Measurements from ENCODE around the gene AGBL4.

The AGBL4 gene

DNA sequence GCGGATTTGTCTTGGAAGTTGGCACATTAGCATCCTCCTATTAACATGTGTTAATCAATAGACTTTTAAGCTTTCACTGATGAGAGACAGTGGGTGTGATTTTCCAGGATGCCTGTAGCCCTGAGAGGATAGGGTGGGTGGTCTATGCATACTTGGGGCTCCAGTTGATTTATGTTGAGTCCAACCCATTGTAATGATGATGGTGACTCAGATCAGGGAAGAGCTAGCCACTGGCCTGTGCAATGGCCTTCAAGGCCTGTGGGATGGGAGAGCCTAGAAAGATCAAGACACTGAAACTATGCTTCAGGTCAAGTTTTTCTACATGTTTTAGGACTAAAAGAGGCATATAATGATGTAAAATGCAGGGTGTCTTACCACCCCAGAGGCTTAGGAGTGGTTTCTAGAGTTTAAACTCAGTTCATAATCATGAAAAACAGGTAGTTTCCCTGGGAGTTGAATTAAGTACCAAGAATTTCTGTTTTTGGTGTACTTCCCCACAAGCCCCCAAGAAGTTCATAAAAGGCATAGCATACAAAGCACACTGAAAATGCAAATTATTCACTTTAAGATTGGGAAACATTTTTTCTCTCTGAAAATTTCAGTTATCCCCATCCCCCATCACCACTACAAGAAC, 1267.0 kb downstream of the AGBL4 start:
- DNase-seq, result no peak

DNA sequence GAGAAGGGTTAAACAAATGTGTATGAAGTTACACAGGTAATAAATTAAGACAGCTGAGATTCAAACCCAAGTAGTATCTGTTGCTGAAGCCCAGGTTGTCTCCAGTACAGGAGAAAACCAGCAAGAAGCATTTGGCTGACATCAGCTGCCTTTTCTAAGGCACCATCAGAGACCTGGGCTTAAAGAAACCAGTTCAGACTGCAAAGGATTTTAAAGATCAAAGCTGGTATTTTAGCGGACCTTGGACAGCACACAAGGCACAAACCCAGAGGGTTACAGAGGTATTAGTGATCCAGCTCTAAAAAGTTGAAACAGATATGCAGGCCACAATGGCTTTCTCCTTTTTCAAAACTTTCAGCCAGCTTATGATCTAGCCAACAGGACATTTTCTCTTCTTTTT, 1270.5 kb downstream of the AGBL4 start:
- no peak for DNase-seq

DNA sequence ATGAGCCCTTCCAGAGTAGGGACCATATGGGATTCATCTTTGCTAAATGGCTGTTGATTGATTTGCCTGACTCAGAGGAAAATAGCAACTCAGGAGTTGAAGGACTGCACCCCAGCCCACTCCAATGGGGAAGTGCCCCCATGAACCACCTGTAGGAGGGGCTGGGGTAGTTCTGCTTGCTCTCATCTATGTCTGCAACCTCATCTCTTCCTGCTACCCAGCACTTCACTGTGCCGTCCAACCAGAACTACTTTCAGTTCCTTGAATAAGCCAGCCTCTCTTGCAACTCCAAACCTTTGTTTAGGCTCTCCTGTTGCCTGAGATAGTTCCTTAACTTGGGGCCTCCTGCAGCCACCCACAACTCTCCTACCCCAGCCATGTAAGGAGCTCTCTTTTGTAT, 1273.6 kb downstream of the AGBL4 start:
- DNase-seq, result no peak

- DNase-seq, result no peak
Observed at GRCh38 chr1:48749068-48749467, 1274.7 kb downstream of the AGBL4 start.

- peak; percentile 31 for DNase-seq
Observed at GRCh38 chr1:48746906-48747305, 1276.8 kb downstream of the AGBL4 start.

- no peak for DNase-seq
Observed at GRCh38 chr1:48744032-48744431, 1279.7 kb downstream of the AGBL4 start.

- DNase-seq, result no peak
Observed at GRCh38 chr1:48743480-48743879, 1280.3 kb downstream of the AGBL4 start.

DNA sequence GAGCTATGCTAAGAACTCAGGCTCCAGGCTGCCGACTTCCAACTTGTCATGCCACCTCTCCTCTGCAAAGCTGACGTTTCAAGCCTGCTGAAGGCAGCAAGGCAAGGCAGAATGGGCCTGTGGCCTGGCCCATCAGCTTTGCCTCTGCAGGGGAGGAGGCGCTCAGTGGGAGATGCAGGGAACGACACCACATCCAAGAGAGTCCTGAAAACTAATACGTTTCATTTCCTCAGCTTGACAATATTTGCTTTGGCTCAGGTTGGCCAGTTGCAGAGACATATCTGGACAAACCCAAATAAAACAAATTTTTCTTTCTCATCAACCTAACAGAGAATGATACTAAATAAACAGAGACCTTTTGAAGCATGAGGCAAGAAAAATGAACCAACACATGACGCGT, 1282.4 kb downstream of the AGBL4 start:
- no peak for DNase-seq

DNA sequence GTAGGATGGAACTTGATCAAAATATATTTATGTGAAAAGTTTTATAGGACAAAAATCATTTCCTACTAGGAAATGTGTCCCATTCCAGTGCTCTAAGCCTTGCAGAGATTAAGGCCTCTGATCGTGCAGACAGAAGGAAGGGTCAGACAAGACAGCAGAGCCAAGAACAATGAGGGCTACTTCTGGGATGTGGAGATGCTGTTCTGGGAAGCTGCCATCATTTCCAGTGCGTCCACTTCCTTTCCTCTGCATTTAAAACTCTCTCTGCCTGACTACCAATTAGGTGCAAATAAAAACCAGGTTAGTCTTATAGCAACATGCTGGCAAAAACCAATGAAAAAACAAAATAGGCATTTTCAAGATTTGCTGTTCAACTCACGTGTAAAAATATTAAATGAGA, 1283.1 kb downstream of the AGBL4 start:
- no peak for DNase-seq

GRCh38 chr1:48739091-48739490, 1284.7 kb downstream of the AGBL4 start:
- DNase-seq, result no peak

DNA sequence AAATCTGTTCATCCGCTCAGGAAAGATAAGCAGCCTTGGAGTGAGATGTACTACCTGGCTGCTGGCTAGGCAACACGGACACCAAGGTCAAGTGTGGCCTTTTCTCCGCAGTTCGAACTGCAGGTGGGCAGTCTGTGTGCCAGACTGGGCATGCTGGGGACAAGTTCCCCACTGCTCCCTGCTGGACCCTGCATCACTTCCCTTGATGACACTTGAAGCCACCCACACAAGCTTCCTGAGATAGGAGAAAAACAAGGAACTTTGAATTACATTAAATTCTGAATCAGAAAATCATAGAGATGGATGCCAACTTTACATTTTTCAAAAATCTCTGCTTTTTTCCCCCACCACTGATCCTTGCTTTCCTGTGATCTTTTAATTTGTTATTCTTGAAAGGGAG, 1285.4 kb downstream of the AGBL4 start:
- no peak for DNase-seq

DNA sequence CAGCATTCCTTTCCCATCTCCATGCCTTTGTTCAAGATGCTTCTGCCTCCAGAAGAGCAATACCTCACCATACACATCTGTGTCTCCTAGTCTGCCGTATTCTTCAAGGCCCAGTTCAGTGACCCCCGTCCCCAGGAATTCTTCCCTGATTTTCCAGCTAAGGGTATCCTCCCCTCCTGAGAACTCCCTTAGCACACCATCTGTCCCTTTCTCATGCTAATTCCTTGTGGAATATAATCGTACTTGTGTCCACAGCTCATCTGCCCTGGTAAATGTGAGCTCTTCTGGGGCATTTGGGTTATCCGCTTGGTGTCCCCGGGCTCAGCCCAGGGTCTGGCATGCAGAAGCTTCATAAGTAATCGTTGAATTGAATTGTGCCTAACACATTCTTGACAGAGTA, 1288.0 kb downstream of the AGBL4 start:
- no peak for DNase-seq

DNA sequence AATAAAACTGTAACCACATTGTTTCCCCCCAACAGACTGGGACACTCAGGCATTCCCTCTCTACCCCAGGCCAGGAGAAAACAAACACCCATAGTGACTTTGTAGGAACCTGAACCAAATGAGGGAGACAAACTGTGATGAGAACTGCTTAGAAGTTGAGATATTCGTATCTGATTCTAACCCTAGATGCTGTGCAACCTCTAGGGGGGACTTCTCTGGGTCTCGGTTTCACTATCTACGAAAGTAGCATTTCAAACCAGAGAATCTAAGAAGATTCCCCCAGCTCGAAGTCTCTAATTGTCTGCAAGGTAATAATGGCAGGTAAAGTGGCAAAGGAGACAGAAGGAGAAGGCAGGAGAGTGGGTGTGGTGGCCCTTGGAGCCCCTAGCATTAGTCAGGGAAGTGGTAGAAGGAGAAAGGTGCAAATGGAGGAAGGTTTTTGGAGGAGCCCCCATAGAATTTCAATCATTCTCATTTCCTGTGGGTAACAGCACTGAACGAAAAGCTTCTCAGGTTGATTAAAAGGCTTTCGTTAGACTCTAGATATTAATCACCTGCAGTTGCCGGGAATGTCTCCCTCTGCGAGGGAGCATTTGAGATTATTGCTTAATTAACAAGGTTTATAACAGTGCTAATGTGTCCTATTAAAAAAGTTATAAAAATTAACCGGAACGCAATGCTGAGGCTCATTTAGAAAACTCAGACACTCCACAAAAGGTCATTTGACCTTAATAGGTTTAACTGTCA, 1293.4 kb downstream of the AGBL4 start:
- DNase-seq, result no peak

- DNase-seq, result no peak
Observed at GRCh38 chr1:48728584-48728983, 1295.2 kb downstream of the AGBL4 start.

GRCh38 chr1:48726557-48727215, 1297.1 kb downstream of the AGBL4 start:
- no peak for DNase-seq

DNA sequence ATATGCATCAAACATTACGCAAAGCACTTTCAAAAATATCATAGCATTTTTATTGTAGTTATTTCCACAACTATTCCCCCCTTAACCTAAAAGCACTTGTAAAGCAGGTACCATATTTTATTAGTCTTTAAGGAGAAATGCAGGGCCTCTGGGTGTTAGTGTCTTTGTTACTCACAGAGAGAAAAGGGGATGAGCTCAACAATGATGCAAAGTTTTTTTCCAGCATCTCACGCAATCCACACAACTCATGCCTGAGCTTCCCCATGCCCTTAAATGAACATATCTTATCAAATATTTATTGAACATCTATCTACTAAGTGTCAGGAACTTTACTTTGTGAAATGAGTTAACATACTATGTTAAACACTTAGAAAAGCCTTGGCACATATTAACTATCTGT, 1297.6 kb downstream of the AGBL4 start:
- no peak for DNase-seq

DNA sequence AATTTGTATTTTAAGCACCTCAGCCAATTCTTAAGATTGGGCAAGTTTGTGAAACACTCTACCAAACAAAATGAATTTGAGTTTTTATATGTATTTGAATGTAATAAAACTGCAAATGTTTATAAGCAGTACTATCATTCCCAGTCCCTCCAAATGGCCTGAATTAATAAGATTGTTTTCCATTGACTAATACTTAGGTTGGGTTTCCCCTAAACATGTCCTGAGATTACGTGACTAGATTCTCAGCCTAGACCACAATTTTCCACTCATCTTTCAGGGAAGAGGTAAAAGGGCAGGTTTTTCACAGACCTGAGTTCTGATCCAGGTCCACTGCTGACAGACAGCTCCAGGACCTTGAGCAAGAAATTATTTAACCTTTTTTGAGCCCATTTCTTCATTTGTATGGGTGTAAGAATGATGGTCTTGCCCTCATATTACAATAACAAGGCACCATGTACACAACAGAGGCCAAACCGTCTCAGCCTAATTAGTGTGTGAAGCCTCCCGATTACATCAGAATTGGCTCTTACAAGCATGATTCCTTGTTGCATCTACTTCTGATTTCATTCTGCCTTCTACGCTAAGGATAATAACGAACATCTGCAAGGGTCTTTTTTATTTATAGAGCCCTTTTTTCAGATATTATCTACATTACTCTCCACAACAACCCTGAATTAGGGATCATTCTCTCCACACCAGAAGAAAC, 1298.3 kb downstream of the AGBL4 start:
- no peak for DNase-seq

GRCh38 chr1:48720929-48721328, 1302.8 kb downstream of the AGBL4 start:
- no peak for DNase-seq

- DNase-seq, result no peak
Observed at GRCh38 chr1:48718705-48719104, 1305.0 kb downstream of the AGBL4 start.

- DNase-seq, result no peak
Observed at GRCh38 chr1:48718116-48718630, 1305.6 kb downstream of the AGBL4 start.

GRCh38 chr1:48717082-48717481, 1306.7 kb downstream of the AGBL4 start:
- no peak for DNase-seq

DNA sequence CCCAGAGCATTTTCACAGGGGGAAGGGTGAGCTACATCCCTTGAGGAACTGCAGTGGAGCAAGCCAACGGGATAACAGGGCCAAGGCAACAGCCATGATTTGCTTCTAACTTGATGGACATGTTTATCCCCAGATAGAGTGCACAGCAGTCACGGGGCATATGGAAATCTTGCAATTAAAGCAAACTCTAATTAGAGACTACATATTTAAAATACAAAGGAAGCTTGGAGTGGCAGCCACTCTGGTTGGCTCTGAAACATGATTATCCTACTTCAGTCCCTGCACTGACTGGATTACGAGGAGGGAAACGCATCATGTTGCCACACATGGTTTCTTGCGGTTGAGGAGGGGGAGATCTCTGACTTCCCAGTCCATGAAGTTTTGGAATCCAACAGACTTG, 1307.8 kb downstream of the AGBL4 start:
- peak; percentile 47 for DNase-seq

DNA sequence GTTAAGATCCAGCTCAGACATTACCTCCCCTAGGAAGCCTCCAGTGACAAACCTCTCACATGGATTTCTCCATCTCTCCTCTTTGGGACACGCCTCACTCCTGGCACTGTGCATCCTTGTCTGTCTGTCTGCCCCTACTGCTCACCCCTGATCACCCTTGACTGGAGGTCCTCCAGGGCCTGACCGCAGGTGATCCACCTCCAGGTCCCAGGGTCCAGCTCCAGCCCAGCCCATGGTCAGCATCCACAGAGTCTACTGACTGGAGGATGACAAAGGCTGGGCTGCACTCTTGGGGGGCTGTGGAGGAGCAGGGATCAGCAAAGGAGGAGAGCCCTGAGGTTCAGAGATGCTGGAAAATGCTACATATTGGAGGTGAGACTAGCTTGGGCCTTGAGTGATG, 1312.8 kb downstream of the AGBL4 start:
- no peak for DNase-seq
